Measurements from ENCODE around the gene ZFYVE9.

DNA sequence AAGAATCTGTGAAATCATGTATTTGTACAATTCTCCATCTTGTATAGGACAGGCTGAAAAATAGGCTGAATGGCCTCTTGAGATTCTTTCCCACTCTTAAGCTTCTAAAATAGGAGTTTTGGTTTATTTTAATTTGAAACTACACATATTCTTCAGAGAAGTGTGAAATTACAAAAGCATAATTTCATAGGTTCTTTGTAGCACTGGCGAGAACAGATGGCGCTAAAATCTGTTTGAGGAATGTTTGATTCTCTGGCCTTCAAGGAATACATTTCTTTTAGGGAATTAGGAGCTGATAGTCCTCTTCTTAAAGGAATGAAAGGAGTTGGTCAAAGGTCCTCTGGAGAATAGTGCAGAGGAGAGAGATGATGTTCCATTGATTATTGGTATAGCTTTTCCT is 179.2 kb downstream of the ZFYVE9 start:
- TF ChIP-seq POLR2AphosphoS5 (IDR thresholded peaks at IDR 0.05; ENCODE audit: low read depth, low read length) = no peak
- no peak for TF ChIP-seq POLR2A (IDR thresholded peaks at IDR 0.05; ENCODE audit: low read depth, low read length)
- TF ChIP-seq TAF1 (IDR thresholded peaks at IDR 0.05; ENCODE audit: borderline replicate concordance, low read depth, low read length) = no peak
